ENCODE data around the gene XRN1. TPM values are rescaled to one million over a fixed set of nuclear protein-coding genes. Genes with fewer than 3 reads are reported as not detected.

Gene XRN1
- polyA plus RNA-seq, 1 donor (not counting 4 experiments of a cell fraction or from before 2014, with no cell fraction given), result 14.4 TPM

DNA sequence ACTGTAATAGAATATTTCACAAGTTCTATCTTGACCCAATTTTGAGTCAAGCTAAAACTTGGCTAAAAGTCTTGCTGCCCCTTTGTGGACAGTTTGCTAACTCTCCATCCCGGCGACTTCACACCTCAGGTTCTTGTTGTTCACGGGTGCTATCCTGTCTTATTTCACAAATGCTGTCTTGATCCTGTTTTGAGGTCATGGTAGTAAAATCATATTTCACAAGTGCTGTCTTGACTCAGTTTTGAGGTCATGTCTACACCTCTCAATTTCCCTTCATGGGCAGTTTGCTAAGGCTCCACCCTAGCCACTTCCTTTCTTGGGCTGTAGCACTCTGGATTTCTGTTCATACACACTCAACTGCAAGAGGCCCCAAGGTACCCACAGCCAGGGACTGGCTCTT, 177.4 kb downstream of the XRN1 start:
- no peak for TF ChIP-seq EZH2 (IDR thresholded peaks at IDR 0.05; ENCODE audit: low read length)
- TF ChIP-seq, protein P1, sequence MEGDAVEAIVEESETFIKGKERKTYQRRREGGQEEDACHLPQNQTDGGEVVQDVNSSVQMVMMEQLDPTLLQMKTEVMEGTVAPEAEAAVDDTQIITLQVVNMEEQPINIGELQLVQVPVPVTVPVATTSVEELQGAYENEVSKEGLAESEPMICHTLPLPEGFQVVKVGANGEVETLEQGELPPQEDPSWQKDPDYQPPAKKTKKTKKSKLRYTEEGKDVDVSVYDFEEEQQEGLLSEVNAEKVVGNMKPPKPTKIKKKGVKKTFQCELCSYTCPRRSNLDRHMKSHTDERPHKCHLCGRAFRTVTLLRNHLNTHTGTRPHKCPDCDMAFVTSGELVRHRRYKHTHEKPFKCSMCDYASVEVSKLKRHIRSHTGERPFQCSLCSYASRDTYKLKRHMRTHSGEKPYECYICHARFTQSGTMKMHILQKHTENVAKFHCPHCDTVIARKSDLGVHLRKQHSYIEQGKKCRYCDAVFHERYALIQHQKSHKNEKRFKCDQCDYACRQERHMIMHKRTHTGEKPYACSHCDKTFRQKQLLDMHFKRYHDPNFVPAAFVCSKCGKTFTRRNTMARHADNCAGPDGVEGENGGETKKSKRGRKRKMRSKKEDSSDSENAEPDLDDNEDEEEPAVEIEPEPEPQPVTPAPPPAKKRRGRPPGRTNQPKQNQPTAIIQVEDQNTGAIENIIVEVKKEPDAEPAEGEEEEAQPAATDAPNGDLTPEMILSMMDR (optimal IDR thresholded peaks at IDR 0.05 in 1 of 3, IDR thresholded peaks at IDR 0.05 in 1 of 3, conservative IDR thresholded peaks at IDR 0.05 in 1 of 3; ENCODE audit: extremely low read depth in 1 of 3, insufficient read depth in 2 of 3, low read length in 3 of 3), result no peak
- H3K79me2 ChIP-seq (ENCODE audit: control insufficient read depth, insufficient read depth, low read length), result no peaks in the 10 kb centered on the region
- no peak overlapping the region for H3K27ac ChIP-seq (ENCODE audit: control insufficient read depth, insufficient read depth, low read length)
- dilution Hi-C loops (cut with MboI; ENCODE audit: extremely low pct_ligation_motif_present, low sequenced_read_pairs), result no loop called here
- H3K9me3 ChIP-seq (ENCODE audit: control insufficient read depth, low read depth, low read length), result no peaks in the 10 kb centered on the region
- H3K9me1 ChIP-seq (ENCODE audit: control insufficient read depth, extremely low read depth, insufficient read depth, low read length), result no peaks in the 10 kb centered on the region
- DNase-seq (ENCODE audit: low read depth, low spot score) (no peak), FAIRE-seq (no peak)
- no peak overlapping the region for H3K9ac ChIP-seq (ENCODE audit: control insufficient read depth, extremely low read depth, insufficient read depth, low read length)
- no peaks in the 10 kb centered on the region for H3K4me1 ChIP-seq (ENCODE audit: control insufficient read depth, extremely low read depth, insufficient read depth, low read length)
- no peak overlapping the region for H2AFZ ChIP-seq (ENCODE audit: control insufficient read depth, low read length)
- no peaks in the 10 kb centered on the region for H4K20me1 ChIP-seq (ENCODE audit: control insufficient read depth, extremely low read depth, insufficient read depth, low read length)
- H3K36me3 ChIP-seq (ENCODE audit: control insufficient read depth in 2 of 2, extremely low read depth in 1 of 2, insufficient read depth in 2 of 2, low read length in 2 of 2), result no peaks in the 10 kb centered on the region
- H3K4me3 ChIP-seq (ENCODE audit: control insufficient read depth in 2 of 3, extremely low read depth in 1 of 3, insufficient read depth in 2 of 3, low read depth in 1 of 3, low read length in 3 of 3), result no peak overlapping the region
- H3K27me3 ChIP-seq (ENCODE audit: control insufficient read depth, extremely low read depth, insufficient read depth, low read length), result no peaks in the 10 kb centered on the region
- H3K4me2 ChIP-seq (ENCODE audit: control insufficient read depth, extremely low read depth, insufficient read depth, low read depth, low read length), result no peak overlapping the region

- no peak overlapping the region for H3K4me3 ChIP-seq (ENCODE audit: control insufficient read depth in 2 of 3, extremely low read depth in 1 of 3, insufficient read depth in 2 of 3, low read depth in 1 of 3, low read length in 3 of 3)
- no peaks in the 10 kb centered on the region for H3K27me3 ChIP-seq (ENCODE audit: control insufficient read depth, extremely low read depth, insufficient read depth, low read length)
- H3K9ac ChIP-seq (ENCODE audit: control insufficient read depth, extremely low read depth, insufficient read depth, low read length), result no peak overlapping the region
- dilution Hi-C loops (cut with MboI; ENCODE audit: extremely low pct_ligation_motif_present, low sequenced_read_pairs), result no loop called here
- H3K4me1 ChIP-seq (ENCODE audit: control insufficient read depth, extremely low read depth, insufficient read depth, low read length), result no peaks in the 10 kb centered on the region
- no peak overlapping the region for H3K4me2 ChIP-seq (ENCODE audit: control insufficient read depth, extremely low read depth, insufficient read depth, low read depth, low read length)
- H3K9me1 ChIP-seq (ENCODE audit: control insufficient read depth, extremely low read depth, insufficient read depth, low read length), result no peaks in the 10 kb centered on the region
- DNase-seq (ENCODE audit: low read depth, low spot score), result no peak
- TF ChIP-seq, protein P1 (optimal IDR thresholded peaks at IDR 0.05 in 1 of 3, IDR thresholded peaks at IDR 0.05 in 1 of 3, conservative IDR thresholded peaks at IDR 0.05 in 1 of 3; ENCODE audit: extremely low read depth in 1 of 3, insufficient read depth in 2 of 3, low read length in 3 of 3), result no peak
- TF ChIP-seq EZH2 (IDR thresholded peaks at IDR 0.05; ENCODE audit: low read length), result no peak
- H3K36me3 ChIP-seq (ENCODE audit: control insufficient read depth in 2 of 2, extremely low read depth in 1 of 2, insufficient read depth in 2 of 2, low read length in 2 of 2), result no peaks in the 10 kb centered on the region
- H3K27ac ChIP-seq (ENCODE audit: control insufficient read depth, insufficient read depth, low read length), result no peak overlapping the region
- H3K9me3 ChIP-seq (ENCODE audit: control insufficient read depth, low read depth, low read length), result no peaks in the 10 kb centered on the region
- no peaks in the 10 kb centered on the region for H4K20me1 ChIP-seq (ENCODE audit: control insufficient read depth, extremely low read depth, insufficient read depth, low read length)
- no peak for FAIRE-seq
- no peak overlapping the region for H2AFZ ChIP-seq (ENCODE audit: control insufficient read depth, low read length)
- no peaks in the 10 kb centered on the region for H3K79me2 ChIP-seq (ENCODE audit: control insufficient read depth, insufficient read depth, low read length)
Measured at GRCh38 chr3:142269767-142270166, 178.1 kb downstream of the XRN1 start.

Data from keratinocyte (primary cell).